H1 (cell line): ENCODE measurements around the gene SRSF7. TPM values are rescaled to one million over a fixed set of nuclear protein-coding genes. Genes with fewer than 3 reads are reported as not detected.
A peak's percentile ranks its signal among the peaks of the same experiment; 100 is the strongest.

Experiments
- CTCF ChIA-PET: fragments of 300-600 bp; sonication (Branson Sonifier 250); formaldehyde crosslinking; loops from one replicate; lab custom pipeline; 2021; ENCODE audit not compliant: partially characterized antibody; lab: Charles Lee
- POLR2A ChIA-PET: fragments of 300-600 bp; sonication (Branson Sonifier 250); formaldehyde crosslinking; loops from one replicate; lab custom pipeline; 2021; ENCODE audit warnings: inconsistent platforms; ENCODE audit not compliant: partially characterized antibody; lab: Charles Lee
- DNase-seq, 2 experiments: peaks; one replicate each; pipeline versions ENCODE4 v3.0.0 to v3.0.0-alpha.2; 2010 to 2022; ENCODE audit warnings: low spot score in 2 of 2, low read depth in 1 of 2, mixed read lengths in 1 of 2
- FAIRE-seq: peaks from 2 replicates; lab custom pipeline; 2011; peaks lifted over from hg19 to GRCh38; lab: Jason Lieb, UNC
- H2AFZ ChIP-seq: 2 replicates; pipeline ENCODE4 v1.8.1; 2012; ENCODE audit warnings: low read length, inconsistent platforms
- H2AK5ac ChIP-seq: 2 replicates; pipeline ENCODE4 v1.6.1; 2013; ENCODE audit warnings: low read depth, low read length
- H2BK120ac ChIP-seq: replicated peaks from 2 replicates; pipeline ENCODE3; 2013; ENCODE audit warnings: low read depth, low read length, inconsistent platforms
- H2BK12ac ChIP-seq: 2 replicates; pipeline ENCODE4 v1.6.1; 2013; ENCODE audit warnings: low read depth, low read length
- H2BK15ac ChIP-seq: 2 replicates; pipeline ENCODE4 v1.6.1; 2013; ENCODE audit warnings: low read length
- H2BK20ac ChIP-seq: 2 replicates; pipeline ENCODE4 v1.6.1; 2013; ENCODE audit warnings: low read length
- H2BK5ac ChIP-seq: 2 replicates; pipeline ENCODE4 v1.6.1; 2013; ENCODE audit warnings: low read depth, low read length
- H3K14ac ChIP-seq: 2 replicates; pipeline ENCODE4 v1.6.1; 2013; ENCODE audit warnings: inconsistent platforms; ENCODE audit not compliant: insufficient read length
- H3K18ac ChIP-seq: 2 replicates; pipeline ENCODE4 v1.6.1; 2013; ENCODE audit warnings: low read length; ENCODE audit errors: extremely low read depth
- H3K23ac ChIP-seq: 2 replicates; pipeline ENCODE4 v1.6.1; 2013; ENCODE audit warnings: inconsistent platforms; ENCODE audit not compliant: insufficient read length
- H3K23me2 ChIP-seq: 2 replicates; pipeline ENCODE4 v1.6.1; 2013; ENCODE audit warnings: low read depth, low read length
- H3K27ac ChIP-seq: 2 replicates; pipeline ENCODE4 v1.6.1; 2011; ENCODE audit warnings: low read depth, low read length, inconsistent platforms
- H3K27me3 ChIP-seq, 4 experiments: replicated peaks in 1 of 4; 1 replicate in 1 of 4; 2 replicates in 3 of 4; pipeline versions ENCODE4 v1.6.1 to v1.8.1; 2011 to 2013; ENCODE audit warnings: low read length in 3 of 4, mild to moderate bottlenecking in 3 of 4, inconsistent platforms in 2 of 4, mixed read lengths in 2 of 4, moderate library complexity in 1 of 4; ENCODE audit not compliant: control insufficient read depth in 3 of 4, insufficient read depth in 3 of 4; ENCODE audit errors: extremely low read depth in 1 of 4
- H3K36me3 ChIP-seq, 4 experiments: 2 replicates each; pipeline versions ENCODE4 v1.6.1 to v1.8.1; 2011 to 2013; ENCODE audit warnings: mild to moderate bottlenecking in 4 of 4, low read length in 3 of 4, moderate library complexity in 2 of 4, control low read depth in 1 of 4, inconsistent platforms in 1 of 4; ENCODE audit not compliant: insufficient read depth in 4 of 4, control insufficient read depth in 2 of 4
- H3K4ac ChIP-seq: replicated peaks from 2 replicates; pipeline ENCODE3; 2013; ENCODE audit warnings: low read length, low read depth, mixed read lengths, inconsistent platforms; ENCODE audit not compliant: insufficient read length
- H3K4me1 ChIP-seq, 4 experiments: replicated peaks in 1 of 4; 1 replicate in 1 of 4; 2 replicates in 3 of 4; pipeline versions ENCODE4 v1.6.1 to v1.8.1; 2011 to 2013; ENCODE audit warnings: low read length in 3 of 4, inconsistent platforms in 2 of 4, mixed read lengths in 1 of 4; ENCODE audit not compliant: insufficient read depth in 4 of 4, control insufficient read depth in 3 of 4
- H3K4me2 ChIP-seq, 2 experiments: 2 replicates each; pipeline versions ENCODE4 v1.6.1 to v1.8.1; 2011 to 2013; ENCODE audit warnings: low read depth in 2 of 2, low read length in 2 of 2, control low read depth in 1 of 2, inconsistent platforms in 1 of 2, mild to moderate bottlenecking in 1 of 2; ENCODE audit not compliant: insufficient read depth in 1 of 2
- H3K4me3 ChIP-seq, 4 experiments: fragments of 200-600, 300-600 bp in 1 of 4; sonication (generic), shearing (Covaris generic), sonication (Bioruptor Twin) in 1 of 4; 2 replicates each; pipeline versions ENCODE4 v1.5.1 to v1.8.1; 2011 to 2016; ENCODE audit warnings: low read length in 4 of 4, low read depth in 3 of 4, control low read depth in 2 of 4, inconsistent platforms in 2 of 4, mild to moderate bottlenecking in 2 of 4, mixed read lengths in 1 of 4, moderate library complexity in 1 of 4; ENCODE audit not compliant: insufficient read depth in 2 of 4; ENCODE audit errors: extremely low read depth in 1 of 4
- H3K56ac ChIP-seq: replicated peaks from 2 replicates; pipeline ENCODE3; 2013; ENCODE audit warnings: low read depth, mild to moderate bottlenecking, mixed read lengths, low read length, inconsistent platforms; ENCODE audit not compliant: insufficient read length
- H3K79me1 ChIP-seq: 2 replicates; pipeline ENCODE4 v1.6.1; 2013; ENCODE audit warnings: low read depth, low read length, control low read depth
- H3K79me2 ChIP-seq, 2 experiments: 2 replicates each; pipeline versions ENCODE4 v1.6.1 to v1.8.1; 2012 to 2013; ENCODE audit warnings: low read length in 2 of 2, mild to moderate bottlenecking in 2 of 2, inconsistent platforms in 1 of 2; ENCODE audit not compliant: insufficient read depth in 2 of 2, control insufficient read depth in 1 of 2
- H3K9ac ChIP-seq, 4 experiments: replicated peaks in 1 of 4; 1 replicate in 1 of 4; 2 replicates in 3 of 4; pipeline versions ENCODE4 v1.6.1 to v1.8.1; 2011 to 2013; ENCODE audit warnings: low read depth in 3 of 4, low read length in 3 of 4, control low read depth in 2 of 4, mild to moderate bottlenecking in 2 of 4, moderate library complexity in 2 of 4, inconsistent platforms in 1 of 4; ENCODE audit errors: extremely low read depth in 1 of 4
- H3K9me3 ChIP-seq, 2 experiments: 2 replicates each; pipeline versions ENCODE4 v1.6.1 to v1.8.1; 2012 to 2013; ENCODE audit warnings: mild to moderate bottlenecking in 2 of 2, moderate library complexity in 2 of 2, control low read depth in 1 of 2, inconsistent platforms in 1 of 2, low read depth in 1 of 2, low read length in 1 of 2, mixed read lengths in 1 of 2; ENCODE audit not compliant: insufficient read depth in 2 of 2
- H4K20me1 ChIP-seq, 2 experiments: replicated peaks in 1 of 2; 2 replicates each; pipeline versions ENCODE3 to v1.8.1; 2011 to 2013; ENCODE audit warnings: inconsistent platforms in 2 of 2, low read length in 2 of 2, mild to moderate bottlenecking in 1 of 2; ENCODE audit not compliant: insufficient read depth in 2 of 2, control insufficient read depth in 1 of 2
- H4K5ac ChIP-seq: 2 replicates; pipeline ENCODE4 v1.6.1; 2013; ENCODE audit warnings: low read length, low read depth, mixed read lengths, inconsistent platforms; ENCODE audit not compliant: insufficient read length
- H4K8ac ChIP-seq: 2 replicates; pipeline ENCODE4 v1.8.0; 2013; ENCODE audit warnings: mild to moderate bottlenecking, moderate library complexity, low read length, inconsistent platforms; ENCODE audit not compliant: insufficient read depth; ENCODE audit errors: extremely low read depth
- H4K91ac ChIP-seq: replicated peaks from 2 replicates; pipeline ENCODE3; 2013; ENCODE audit warnings: low read length, mixed read lengths, inconsistent platforms; ENCODE audit not compliant: insufficient read length
- BACH1 ChIP-seq: IDR thresholded peaks from 2 replicates; pipeline ENCODE4 v1.6.1; 2012; ENCODE audit warnings: low read length, improper control_type of control experiment
- EGR1 ChIP-seq: IDR thresholded peaks from 2 replicates; pipeline ENCODE4 v1.6.1; 2011; ENCODE audit warnings: low read depth, low read length, borderline replicate concordance
- HDAC2 ChIP-seq, 2 experiments: fragments of 300-600 bp in 1 of 2; sonication (generic) in 1 of 2; IDR thresholded peaks; 2 replicates each; pipeline ENCODE4 v1.6.1; 2011 to 2012; ENCODE audit warnings: low read depth in 2 of 2, low read length in 2 of 2, mild to moderate bottlenecking in 2 of 2, moderate library complexity in 2 of 2, borderline replicate concordance in 1 of 2, inconsistent platforms in 1 of 2
- KDM4A ChIP-seq: IDR thresholded peaks from one replicate; pipeline ENCODE4 v1.7.1; 2012; ENCODE audit warnings: low read depth, mild to moderate bottlenecking, moderate library complexity, low read length, inconsistent platforms; ENCODE audit not compliant: severe bottlenecking
- POLR2A ChIP-seq, 2 experiments: IDR thresholded peaks; 1 replicate in 1 of 2; 2 replicates in 1 of 2; pipeline ENCODE4 v1.6.1; 2011; ENCODE audit warnings: low read depth in 2 of 2, low read length in 2 of 2, mild to moderate bottlenecking in 2 of 2; ENCODE audit errors: control extremely low read depth in 1 of 2
- POLR2AphosphoS5 ChIP-seq: IDR thresholded peaks from 2 replicates; pipeline ENCODE4 v1.6.1; 2011; ENCODE audit warnings: low read depth, low read length
- RNF2 ChIP-seq: fragments of 200-900, 300-1000 bp; sonication (generic); IDR thresholded peaks from 2 replicates; pipeline ENCODE4 v1.7.1; 2016; ENCODE audit warnings: borderline replicate concordance, low read depth, mild to moderate bottlenecking, antibody characterized with exemption, low read length; ENCODE audit not compliant: poor library complexity, severe bottlenecking; ENCODE audit errors: missing control alignments
- WGBS, 2 experiments: shearing (Covaris generic) in 1 of 2; methylation state at CpG; one replicate each; pipeline versions ENCODE4 v1.1.6 to v1.1.7; 2013 to 2015; ENCODE audit warnings: low lambda C conversion rate in 2 of 2, mixed read lengths in 2 of 2, inconsistent platforms in 1 of 2, low coverage in 1 of 2, missing lambda C conversion rate in 1 of 2; ENCODE audit not compliant: insufficient replicate concordance in 2 of 2, insufficient coverage in 1 of 2, insufficient read length in 1 of 2; ENCODE audit errors: extremely low coverage in 1 of 2, missing lambda C conversion rate in 1 of 2; 5-methylcytosine and 5-hydroxymethylcytosine counted together
- polyA plus RNA-seq, 7 experiments: library from polyadenylated mRNA; depleted of rRNA in 3 of 7; stranded (reverse) in 5 of 7; unstranded in 2 of 7; fragments of >200 nt in 5 of 7; fragments of 200-250 nt in 2 of 7; gene quantifications; 1 replicate in 5 of 7; 2 replicates in 1 of 7; 4 replicates in 1 of 7; pipeline versions ENCODE4 v1.2.1 to v1.2.3, GENCODE V29; 2011 to 2013; ENCODE audit warnings: missing spikeins in 2 of 7, mixed read lengths in 2 of 7
- total RNA-seq: library from RNA; stranded (reverse); fragmentation: NEBNext Ultra II Directional; extraction: Animal tissue kit (Norgen Biotek cat#: 25700); gene quantifications from 2 replicates; pipeline ENCODE4 v1.2.1, GENCODE V29; 2021

SRSF7 gene
- total and polyA plus RNA-seq, 2 of the 8 experiments (the other 6 are each of a cell fraction or from before 2014, with no cell fraction given) = 370 to 415 TPM

DNA sequence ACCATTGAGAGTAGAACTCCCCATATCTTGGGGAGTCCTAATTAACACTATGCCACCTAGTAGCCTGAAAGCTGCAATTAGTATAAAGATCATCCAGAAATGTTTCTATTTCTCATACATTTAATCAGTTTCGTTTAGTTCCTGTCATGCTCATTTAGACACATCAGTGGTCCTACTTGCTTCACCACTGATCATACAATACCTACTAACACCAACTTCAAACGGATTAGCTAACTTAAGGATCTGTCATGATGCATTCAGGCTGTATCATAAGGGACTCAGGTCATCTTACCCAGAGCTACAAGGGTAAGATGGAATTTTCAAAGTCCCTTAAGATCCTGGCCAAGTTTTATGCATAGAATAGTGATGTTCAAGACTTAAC is 6.8 kb downstream of the SRSF7 start:
- Histone ChIP-seq H3K23ac (no peak overlapping the region), H3K56ac (no peak overlapping the region), H3K18ac (no peak overlapping the region), H3K4ac (no peak overlapping the region), H2BK120ac (no peak overlapping the region), H3K79me1 (no peaks in the 10 kb centered on the region), H3K27ac (no peak overlapping the region), H4K91ac (no peak overlapping the region), H3K4me1 (peaks cover 0 to 8% (median 0%) of the 10 kb centered on the region in 4 experiments; a peak in 1 of 7 replicates), H3K9me3 (no peaks in the 10 kb centered on the region), H4K8ac (no peak overlapping the region), H3K4me2 (no peak overlapping the region), H2BK15ac (no peak overlapping the region), H3K14ac (no peak overlapping the region), H3K4me3 (no peak overlapping the region), H3K27me3 (no peaks in the 10 kb centered on the region), H3K9ac (no peak overlapping the region), H2BK20ac (no peak overlapping the region), H2BK5ac (no peak overlapping the region), H3K79me2 (peaks cover 4 to 54% of the 10 kb centered on the region in 2 experiments), H2AK5ac (no peak overlapping the region), H3K23me2 (no peaks in the 10 kb centered on the region), H2BK12ac (no peak overlapping the region), H2AFZ (no peak overlapping the region), H4K5ac (no peak overlapping the region), H3K36me3 (peaks cover 36 to 76% (median 61%) of the 10 kb centered on the region in 4 experiments), H4K20me1 (peaks cover 24% of the 10 kb centered on the region in 2 experiments)
- CTCF ChIA-PET = interaction anchor here (0.6 to 1.5 kb wide), 6 partner anchors 9 to 207 kb away, joined by 3 to 10 read pairs (median 3); no protein-coding TSS in a partner anchor
- POLR2A ChIA-PET = interaction anchor here (0.7 to 24.3 kb wide), 22 partner anchors 4 to 452 kb away, joined by 3 to 486 read pairs (median 6); partner anchors contain the start of genes DHX57, HNRNPLL, MORN2 and SRSF7
- FAIRE-seq = no peak
- 80% methylated on average over 2 of the region's 2 CpGs; no CpG with 5 or more reads in 1 of the 2 experiments for WGBS, 2 experiments
- peak; percentile 76; the same call in 1 of the 2 replicates for TF ChIP-seq POLR2AphosphoS5
- TF ChIP-seq RNF2 = no peak
- no peak for TF ChIP-seq EGR1
- no peak for TF ChIP-seq KDM4A
- TF ChIP-seq HDAC2 (IDR thresholded peaks at IDR 0.05; ENCODE audit: borderline replicate concordance in 1 of 2, low read depth in 2 of 2, low read length in 2 of 2) = no peak
- peak in 1 of 2 experiments; percentile 14; a peak in 1 of 3 replicates for TF ChIP-seq POLR2A (IDR thresholded peaks at IDR 0.05; ENCODE audit: control extremely low read depth in 1 of 2, low read depth in 2 of 2, low read length in 2 of 2)
- no peak for TF ChIP-seq BACH1
- DNase-seq = no peak
